A172 (cell line): ENCODE data around the gene CCDC183. TPM values are rescaled to one million over a fixed set of nuclear protein-coding genes. Genes with fewer than 3 reads are reported as not detected.
A peak's percentile ranks its signal among the peaks of the same experiment; 100 is the strongest.

Experiments
- DNase-seq: peaks from one replicate; pipeline ENCODE4 v3.0.0-alpha.2; 2015; ENCODE audit warnings: low spot score
- total RNA-seq: library from RNA; depleted of rRNA; stranded (reverse); fragments of >200 nt; shearing (Covaris generic); gene quantifications from 2 replicates; pipeline ENCODE4 v1.2.3, GENCODE V29; 2014; rRNA removed

The CCDC183 gene
- total RNA-seq, 1 experiment from 2014 or later = 0.45 TPM

DNA sequence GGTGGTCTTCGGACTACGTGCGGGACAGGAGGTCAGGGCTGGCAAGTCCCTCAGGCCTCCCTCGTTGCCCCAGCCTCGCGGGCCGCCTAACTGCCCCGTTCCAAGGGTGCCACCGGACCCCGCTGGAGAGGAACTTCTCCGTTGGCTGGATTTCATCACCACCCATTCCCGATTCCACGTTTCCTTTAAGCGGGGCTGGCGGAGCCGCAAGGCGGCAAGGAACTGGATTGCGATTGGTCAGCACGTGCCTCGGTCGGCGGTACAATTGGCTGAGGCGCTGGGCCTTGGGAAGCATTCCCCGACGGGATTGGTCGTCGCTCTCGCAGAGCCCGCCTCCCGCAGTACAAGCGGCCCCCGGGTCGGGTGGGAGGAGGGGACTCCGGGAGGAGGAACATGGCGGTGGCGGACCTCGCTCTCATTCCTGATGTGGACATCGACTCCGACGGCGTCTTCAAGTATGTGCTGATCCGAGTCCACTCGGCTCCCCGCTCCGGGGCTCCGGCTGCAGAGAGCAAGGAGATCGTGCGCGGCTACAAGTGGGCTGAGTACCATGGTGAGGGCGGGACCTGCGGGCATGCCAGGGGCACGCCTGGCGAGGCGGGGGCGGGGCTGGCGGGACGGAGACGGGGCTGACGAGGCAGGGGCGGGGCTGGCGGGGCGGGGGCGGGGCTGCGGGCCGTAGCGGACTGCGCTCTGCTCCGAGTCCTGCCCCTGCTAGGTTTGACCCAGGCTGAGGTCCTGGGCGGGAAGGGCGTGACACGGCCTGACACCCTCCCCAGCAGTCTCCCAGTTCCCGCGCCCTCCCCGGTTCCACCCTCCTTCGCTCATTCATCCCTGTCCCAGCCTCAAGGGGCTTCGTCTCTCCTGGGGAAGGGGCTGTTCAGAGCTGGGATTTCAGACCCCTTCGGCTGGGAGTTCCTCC, 53.2 kb downstream of the CCDC183 start, which contains the start of gene PHPT1:
TSS of gene PHPT1 (plus strand) at position 372 of the 922 bp plus-strand sequence. CDS start at position 394, 22 bp downstream.
- peak; percentile 99 for DNase-seq

DNA sequence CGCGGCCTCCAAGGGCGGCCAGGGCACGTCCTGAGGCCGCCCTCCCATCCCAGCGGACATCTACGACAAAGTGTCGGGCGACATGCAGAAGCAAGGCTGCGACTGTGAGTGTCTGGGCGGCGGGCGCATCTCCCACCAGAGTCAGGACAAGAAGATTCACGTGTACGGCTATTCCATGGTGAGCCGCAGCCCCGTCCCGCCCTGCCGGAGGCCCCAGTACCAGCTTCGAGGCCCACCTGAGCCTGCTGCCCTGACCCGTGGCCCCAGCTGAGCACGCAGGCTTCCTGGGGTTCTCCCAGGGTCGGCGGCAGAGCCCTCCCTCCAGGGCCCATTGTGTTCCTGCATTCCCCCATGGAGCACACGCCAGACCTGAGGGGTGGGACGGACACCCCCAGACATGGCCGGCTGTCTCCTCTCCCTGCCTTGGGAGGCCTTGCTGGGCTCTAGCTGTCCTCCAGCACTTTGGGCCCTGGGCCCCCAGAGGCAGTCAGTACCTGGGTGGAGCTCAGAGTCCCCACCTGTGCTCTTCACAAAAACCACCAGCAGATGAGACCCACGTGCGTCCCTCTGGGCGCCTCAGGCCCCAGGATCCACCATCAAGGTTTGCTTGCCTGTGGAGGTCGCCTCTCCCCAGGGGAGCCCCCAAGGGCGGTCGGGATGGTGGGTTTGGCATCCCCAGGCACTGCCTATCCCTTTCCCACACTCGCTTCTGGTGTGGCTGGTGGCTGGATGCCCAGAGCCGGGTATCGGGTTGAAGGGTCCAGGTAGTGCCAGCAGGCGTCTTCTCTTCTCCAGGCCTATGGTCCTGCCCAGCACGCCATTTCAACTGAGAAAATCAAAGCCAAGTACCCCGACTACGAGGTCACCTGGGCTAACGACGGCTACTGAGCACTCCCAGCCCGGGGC, 54.1 kb downstream of the CCDC183 start:
- DNase-seq = no peak

DNA sequence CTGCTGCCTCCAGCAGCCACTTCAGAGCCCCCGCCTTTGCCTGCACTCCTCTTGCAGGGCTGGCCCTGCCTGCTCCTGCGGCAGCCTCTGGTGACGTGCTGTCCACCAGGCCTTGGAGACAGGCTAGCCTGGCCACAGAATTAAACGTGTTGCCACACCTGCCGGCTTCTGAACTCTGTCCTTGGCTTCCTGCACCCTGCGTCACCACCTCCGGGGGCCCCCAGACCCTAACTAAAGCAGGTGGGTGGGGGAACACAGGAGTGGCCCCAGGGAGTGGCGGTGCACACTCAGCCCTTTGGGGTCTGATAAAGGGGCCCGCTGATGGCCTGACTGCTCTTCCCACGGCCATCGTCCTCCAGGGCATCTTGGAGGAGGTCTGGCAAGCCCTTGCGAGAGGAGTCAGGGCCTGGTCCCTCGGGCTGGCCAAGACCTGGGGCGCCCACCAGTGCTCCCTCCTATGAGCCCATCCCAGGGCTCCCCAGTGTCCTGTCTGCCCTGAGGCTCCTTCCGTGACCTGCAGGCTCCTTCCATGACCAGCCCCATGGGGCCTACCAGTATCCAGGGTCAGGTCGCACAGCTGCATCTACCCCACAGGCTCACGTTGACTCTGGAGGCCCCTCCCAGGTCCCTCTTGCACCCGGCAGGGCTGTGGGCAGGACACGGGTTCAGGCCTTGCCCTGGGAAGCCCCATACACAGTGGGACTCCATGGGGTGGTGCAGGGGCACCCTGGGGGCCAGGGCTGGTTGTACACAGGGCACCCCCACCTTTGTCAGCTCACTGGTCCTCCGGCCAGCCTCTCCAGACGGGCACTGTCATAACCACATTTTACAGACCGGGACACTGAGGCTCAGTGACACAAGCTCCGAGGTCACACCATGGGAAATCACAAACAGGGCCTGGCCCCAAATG, 55.0 kb downstream of the CCDC183 start:
- no peak for DNase-seq

DNA sequence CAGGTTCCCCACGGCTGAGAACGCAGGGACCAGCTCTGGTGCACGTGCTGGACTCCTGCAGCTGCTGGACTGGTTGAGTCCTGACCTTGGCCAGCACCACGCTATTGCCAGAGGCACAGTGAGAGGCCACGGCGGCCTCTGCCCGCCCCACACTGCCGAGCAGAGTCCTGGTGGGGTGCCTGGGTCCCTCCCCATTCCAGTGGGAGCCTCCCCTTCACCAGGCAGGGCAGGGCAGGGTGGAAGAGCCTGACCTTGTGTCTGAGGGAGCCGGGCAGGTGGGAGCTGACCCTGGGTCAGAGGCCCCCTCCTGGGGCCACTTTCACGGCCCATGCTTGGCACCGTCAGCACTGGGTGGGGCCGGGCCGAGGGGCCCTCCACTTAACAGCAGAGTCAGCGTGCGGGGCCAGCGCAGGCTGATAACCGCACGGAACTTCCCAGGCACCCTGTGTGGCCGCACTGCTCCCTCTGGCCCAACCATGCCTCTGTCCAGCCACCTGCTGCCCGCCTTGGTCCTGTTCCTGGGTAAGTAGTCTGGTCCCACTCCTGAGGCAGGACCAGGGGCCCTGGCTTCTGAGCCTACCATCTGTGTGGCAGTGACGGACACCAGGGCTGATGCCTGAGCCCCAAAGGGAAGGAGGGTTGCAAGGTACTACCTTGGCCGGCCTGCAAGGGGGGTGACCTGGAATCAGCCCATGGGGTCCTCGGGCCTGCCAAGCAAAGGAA, 56.0 kb downstream of the CCDC183 start, which contains the start of gene MAMDC4:
TSS of gene MAMDC4 (plus strand) at position 406 of the 723 bp plus-strand sequence. CDS start at position 477, 71 bp downstream.
- DNase-seq = no peak

DNA sequence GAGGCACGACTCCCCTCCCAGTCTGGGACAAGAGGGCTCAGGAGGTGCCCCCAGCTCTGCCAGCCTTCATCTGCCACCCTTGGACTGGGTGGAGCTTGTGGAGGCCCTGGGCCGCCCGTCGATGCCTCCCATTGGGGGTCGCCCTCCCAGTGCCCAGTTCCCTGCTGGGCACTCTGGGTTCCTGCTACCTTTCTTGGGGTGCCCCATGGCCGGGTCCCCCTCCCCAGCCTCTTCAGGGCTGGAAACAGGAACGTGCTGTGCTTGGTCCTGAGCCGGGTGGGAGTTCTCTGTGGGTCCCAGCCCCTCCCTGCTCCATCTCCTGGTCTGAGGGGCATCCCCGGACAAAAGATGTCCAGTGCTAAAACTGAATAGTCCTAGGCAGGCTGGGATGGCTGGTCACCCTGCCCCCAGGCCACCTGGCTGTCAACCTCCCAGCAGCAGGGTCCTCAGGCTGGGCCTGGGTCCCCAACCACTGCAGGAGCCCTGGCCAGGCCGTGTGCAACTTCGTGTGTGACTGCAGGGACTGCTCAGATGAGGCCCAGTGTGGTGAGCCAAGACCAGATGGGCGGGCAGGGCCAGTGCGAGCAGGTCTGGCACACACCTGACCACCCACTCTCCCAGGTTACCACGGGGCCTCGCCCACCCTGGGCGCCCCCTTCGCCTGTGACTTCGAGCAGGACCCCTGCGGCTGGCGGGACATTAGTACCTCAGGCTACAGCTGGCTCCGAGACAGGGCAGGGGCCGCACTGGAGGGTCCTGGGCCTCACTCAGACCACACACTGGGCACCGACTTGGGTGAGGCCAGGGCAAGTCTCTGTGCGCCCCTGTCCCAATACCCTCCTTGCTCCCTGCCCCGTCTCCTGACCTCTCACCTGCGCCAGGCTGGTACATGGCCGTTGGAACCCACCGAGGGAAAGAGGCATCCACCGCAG, 56.8 kb downstream of the CCDC183 start:
- no peak for DNase-seq

DNA sequence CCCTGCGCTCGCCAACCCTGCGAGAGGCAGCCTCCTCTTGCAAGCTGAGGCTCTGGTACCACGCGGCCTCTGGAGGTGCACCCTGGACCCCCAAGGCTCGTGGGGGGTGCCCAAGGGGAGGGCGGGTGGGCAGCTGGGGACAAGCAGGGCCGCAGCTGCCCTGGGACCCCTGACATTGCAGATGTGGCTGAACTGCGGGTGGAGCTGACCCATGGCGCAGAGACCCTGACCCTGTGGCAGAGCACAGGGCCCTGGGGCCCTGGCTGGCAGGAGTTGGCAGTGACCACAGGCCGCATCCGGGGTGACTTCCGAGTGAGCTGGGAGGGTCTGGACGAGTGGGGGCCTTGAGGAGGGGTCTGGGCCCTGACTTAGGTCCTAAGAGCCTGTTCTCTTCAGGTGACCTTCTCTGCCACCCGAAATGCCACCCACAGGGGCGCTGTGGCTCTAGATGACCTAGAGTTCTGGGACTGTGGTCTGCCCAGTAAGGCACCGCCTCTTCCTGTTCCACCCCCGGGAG, 57.5 kb downstream of the CCDC183 start:
- no peak for DNase-seq

DNA sequence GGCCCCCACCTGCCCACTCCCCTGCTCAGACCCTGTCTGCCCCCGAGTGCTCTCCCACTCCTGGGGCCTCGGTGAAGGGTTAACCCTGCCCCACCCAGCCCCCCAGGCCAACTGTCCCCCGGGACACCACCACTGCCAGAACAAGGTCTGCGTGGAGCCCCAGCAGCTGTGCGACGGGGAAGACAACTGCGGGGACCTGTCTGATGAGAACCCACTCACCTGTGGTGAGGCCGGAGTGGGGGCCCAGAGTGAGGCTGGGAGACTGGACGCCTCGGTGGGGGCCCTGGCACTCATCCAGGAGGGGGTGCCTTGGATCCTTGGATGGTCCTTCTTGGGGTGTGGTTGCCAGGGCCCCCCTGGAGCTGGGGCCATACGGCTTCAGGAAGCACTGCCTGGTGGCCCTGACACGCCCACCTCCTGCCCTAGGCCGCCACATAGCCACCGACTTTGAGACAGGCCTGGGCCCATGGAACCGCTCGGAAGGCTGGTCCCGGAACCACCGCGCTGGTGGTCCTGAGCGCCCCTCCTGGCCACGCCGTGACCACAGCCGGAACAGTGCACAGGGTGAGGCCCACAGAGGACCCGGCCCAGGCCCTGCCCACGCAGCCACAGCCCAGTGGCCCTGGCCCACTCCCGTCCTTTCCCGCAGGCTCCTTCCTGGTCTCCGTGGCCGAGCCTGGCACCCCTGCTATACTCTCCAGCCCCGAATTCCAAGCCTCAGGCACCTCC, 58.1 kb downstream of the CCDC183 start:
- no peak for DNase-seq

DNA sequence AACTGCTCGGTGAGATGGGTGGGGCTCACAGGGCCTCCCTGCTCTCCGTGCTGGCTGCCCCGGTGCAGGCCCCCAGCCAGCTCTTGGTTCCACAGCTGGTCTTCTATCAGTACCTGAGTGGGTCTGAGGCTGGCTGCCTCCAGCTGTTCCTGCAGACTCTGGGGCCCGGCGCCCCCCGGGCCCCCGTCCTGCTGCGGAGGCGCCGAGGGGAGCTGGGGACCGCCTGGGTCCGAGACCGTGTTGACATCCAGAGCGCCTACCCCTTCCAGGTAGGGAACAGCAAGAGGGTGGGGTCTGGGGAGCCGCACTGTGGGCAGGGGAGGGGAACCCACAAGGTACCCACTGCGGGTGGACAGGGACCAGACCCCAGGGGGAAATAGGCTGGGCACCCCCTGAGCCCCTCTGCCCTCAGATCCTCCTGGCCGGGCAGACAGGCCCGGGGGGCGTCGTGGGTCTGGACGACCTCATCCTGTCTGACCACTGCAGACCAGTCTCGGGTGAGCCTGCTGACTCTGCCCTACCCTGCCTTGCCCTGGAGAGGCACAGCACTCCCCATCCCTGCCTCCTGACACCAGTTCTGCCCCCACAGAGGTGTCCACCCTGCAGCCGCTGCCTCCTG, 58.8 kb downstream of the CCDC183 start:
- no peak for DNase-seq

DNA sequence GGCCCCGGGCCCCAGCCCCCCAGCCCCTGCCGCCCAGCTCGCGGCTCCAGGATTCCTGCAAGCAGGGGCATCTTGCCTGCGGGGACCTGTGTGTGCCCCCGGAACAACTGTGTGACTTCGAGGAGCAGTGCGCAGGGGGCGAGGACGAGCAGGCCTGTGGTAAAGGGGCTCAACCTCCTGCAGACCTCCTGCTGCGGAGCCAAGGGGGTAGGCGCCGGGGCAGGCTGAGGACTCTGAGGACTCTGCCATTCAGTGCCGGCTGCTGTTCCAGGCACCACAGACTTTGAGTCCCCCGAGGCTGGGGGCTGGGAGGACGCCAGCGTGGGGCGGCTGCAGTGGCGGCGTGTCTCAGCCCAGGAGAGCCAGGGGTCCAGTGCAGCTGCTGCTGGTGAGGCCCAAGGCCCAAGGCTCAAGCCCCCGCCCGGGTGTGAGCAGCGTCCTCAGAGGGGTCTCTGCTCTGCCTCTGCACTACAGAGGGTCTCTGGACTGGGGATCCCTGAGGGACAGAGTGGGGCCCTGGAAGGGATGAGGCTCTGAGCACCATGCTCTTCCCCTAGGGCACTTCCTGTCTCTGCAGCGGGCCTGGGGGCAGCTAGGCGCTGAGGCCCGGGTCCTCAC, 59.4 kb downstream of the CCDC183 start:
- no peak for DNase-seq

DNA sequence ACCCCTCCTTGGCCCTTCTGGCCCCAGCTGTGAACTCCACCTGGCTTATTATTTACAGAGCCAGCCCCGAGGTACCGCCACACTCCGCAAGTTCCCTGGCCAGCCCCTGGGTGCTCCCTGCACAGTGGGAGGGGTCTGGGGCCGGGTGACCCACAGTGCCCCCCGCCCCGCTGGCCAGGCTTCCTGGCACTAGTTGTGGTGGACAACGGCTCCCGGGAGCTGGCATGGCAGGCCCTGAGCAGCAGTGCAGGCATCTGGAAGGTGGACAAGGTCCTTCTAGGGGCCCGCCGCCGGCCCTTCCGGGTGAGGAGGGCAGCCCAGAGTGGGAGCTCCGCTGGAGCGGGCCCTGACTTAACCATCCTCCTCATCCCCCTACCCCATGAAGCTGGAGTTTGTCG, 59.9 kb downstream of the CCDC183 start:
- no peak for DNase-seq

DNA sequence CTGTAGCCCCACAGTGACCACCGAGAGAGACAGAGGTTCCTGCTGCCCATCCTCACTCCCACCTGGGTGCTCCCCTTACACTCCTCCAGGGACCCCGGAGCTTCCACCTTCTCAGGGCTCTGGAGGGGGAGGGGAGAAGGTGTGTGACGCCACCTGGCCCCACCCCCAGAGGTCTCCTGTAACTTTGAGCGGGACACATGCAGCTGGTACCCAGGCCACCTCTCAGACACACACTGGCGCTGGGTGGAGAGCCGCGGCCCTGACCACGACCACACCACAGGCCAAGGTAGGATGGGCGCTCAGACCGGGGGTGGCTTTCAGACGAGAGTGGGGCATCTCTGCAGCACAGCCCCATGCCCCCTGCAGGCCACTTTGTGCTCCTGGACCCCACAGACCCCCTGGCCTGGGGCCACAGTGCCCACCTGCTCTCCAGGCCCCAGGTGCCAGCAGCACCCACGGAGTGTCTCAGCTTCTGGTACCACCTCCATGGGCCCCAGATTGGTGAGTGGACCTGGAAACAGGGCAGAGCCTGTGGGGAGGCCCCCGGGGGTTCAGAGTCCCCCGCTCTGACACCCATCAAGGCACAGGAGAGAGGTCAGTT, 60.5 kb downstream of the CCDC183 start:
- DNase-seq = no peak

DNA sequence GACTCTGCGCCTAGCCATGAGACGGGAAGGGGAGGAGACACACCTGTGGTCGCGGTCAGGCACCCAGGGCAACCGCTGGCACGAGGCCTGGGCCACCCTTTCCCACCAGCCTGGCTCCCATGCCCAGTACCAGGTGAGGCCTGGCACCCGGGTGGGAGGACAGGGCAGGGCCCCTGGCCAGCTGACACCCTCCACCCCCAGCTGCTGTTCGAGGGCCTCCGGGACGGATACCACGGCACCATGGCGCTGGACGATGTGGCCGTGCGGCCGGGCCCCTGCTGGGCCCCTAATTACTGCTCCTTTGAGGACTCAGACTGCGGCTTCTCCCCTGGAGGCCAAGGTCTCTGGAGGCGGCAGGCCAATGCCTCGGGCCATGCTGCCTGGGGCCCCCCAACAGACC, 61.0 kb downstream of the CCDC183 start:
- DNase-seq = no peak

Other genes with a start within 250 kb of the CCDC183 start
- 110 and 127 TPM in 2 replicates for gene EGFL7, start 133.4 kb upstream of the CCDC183 start, total RNA-seq
- 79.4 and 88.8 TPM in 2 replicates for gene AGPAT2, start 108.9 kb upstream of the CCDC183 start, total RNA-seq
- 16.0 and 16.7 TPM in 2 replicates for gene DIPK1B, start 83.8 kb upstream of the CCDC183 start, total RNA-seq
- not detected in 2 replicates for gene LCN10, start 53.4 kb upstream of the CCDC183 start, total RNA-seq
- not detected in 2 replicates for gene LCN6, start 47.8 kb upstream of the CCDC183 start, total RNA-seq
- gene LCN8, start 38.1 kb upstream of the CCDC183 start, total RNA-seq = not detected in 2 replicates
- gene LCN15, start 31.8 kb upstream of the CCDC183 start, total RNA-seq = not detected in 2 replicates
- gene TMEM141, start 5.0 kb upstream of the CCDC183 start, total RNA-seq = 74.4 and 101 TPM in 2 replicates
- gene RABL6, start 11.6 kb downstream of the CCDC183 start, total RNA-seq = 138 and 144 TPM in 2 replicates
- 1.8 and 2.1 TPM in 2 replicates for gene AJM1, start 46.1 kb downstream of the CCDC183 start, total RNA-seq
- gene PHPT1, start 53.1 kb downstream of the CCDC183 start, total RNA-seq = 119 and 151 TPM in 2 replicates
- gene MAMDC4, start 56.0 kb downstream of the CCDC183 start, total RNA-seq = 7.3 and 8.0 TPM in 2 replicates
- 882 and 886 TPM in 2 replicates for gene EDF1, start 70.0 kb downstream of the CCDC183 start, total RNA-seq
- gene TRAF2, start 90.2 kb downstream of the CCDC183 start, total RNA-seq = 20.9 and 28.4 TPM in 2 replicates
- 379 and 400 TPM in 2 replicates for gene FBXW5, start 148.4 kb downstream of the CCDC183 start, total RNA-seq
- gene C8G, start 148.9 kb downstream of the CCDC183 start, total RNA-seq = not detected in 2 replicates
- 0.07 and 2.2 TPM in 2 replicates for gene LCN12, start 155.9 kb downstream of the CCDC183 start, total RNA-seq
- gene PTGDS, start 181.2 kb downstream of the CCDC183 start, total RNA-seq = 1.6 TPM in 1 of 2 replicates, not detected in the other
- 0.26 TPM in 1 of 2 replicates, not detected in the other for gene LCNL1, start 186.7 kb downstream of the CCDC183 start, total RNA-seq
- gene PAXX, start 196.1 kb downstream of the CCDC183 start, total RNA-seq = 104 and 109 TPM in 2 replicates
- gene CLIC3, start 200.2 kb downstream of the CCDC183 start, total RNA-seq = 126 and 133 TPM in 2 replicates
- gene ABCA2, start 231.9 kb downstream of the CCDC183 start, total RNA-seq = 32.3 and 33.5 TPM in 2 replicates
- 0.07 TPM in 1 of 2 replicates, not detected in the other for gene FUT7, start 235.8 kb downstream of the CCDC183 start, total RNA-seq
- 47.4 and 49.6 TPM in 2 replicates for gene NPDC1, start 249.8 kb downstream of the CCDC183 start, total RNA-seq